IPS-18c (cell line): ENCODE data around the gene HMGN3.
A peak's percentile ranks its signal among the peaks of the same experiment; 100 is the strongest.

Experiments used
- H3K4me3 ChIP-seq: 2 replicates; pipeline ENCODE4 v1.7.0; 2013; ENCODE audit warnings: low read depth, mild to moderate bottlenecking, low read length, moderate library complexity; ENCODE audit not compliant: insufficient read depth
- H3K9me3 ChIP-seq: one replicate; pipeline ENCODE4 v1.6.1; 2013; ENCODE audit warnings: mild to moderate bottlenecking, low read length, moderate library complexity; ENCODE audit not compliant: control insufficient read depth, insufficient read depth

HMGN3 gene

DNA sequence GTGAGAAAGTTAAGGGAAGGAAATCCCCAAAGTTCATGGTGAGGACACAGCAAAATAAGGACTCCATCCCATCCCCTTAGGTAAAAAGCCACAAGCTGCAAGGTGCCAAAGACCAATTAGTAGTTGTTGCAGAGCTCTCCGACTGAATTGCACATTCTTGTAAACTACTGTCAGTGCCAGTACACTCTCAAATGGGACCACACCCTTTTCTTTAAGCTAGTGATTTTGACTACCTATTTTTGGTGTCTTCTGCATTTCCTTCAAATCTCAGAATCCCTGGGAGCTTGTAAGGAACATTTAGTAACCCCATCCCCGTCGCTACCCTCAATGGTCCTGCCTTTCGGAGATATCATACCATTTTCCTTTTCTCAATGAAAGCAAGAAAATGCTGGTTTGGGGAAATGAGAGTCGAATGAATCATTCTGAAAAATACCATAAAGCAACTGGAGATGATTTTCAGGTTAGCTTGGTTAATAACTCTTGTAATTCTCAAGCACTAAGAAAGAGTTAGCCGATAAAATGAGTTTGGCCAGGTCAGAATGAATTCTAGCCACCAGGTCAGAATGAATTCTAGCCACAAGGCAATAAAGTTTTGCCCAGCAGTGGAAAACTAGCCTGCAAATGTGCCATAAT is 5.2 kb upstream of the HMGN3 start:
- H3K9me3 ChIP-seq: no peaks in the 10 kb centered on the region
- H3K4me3 ChIP-seq: no peak overlapping the region

DNA sequence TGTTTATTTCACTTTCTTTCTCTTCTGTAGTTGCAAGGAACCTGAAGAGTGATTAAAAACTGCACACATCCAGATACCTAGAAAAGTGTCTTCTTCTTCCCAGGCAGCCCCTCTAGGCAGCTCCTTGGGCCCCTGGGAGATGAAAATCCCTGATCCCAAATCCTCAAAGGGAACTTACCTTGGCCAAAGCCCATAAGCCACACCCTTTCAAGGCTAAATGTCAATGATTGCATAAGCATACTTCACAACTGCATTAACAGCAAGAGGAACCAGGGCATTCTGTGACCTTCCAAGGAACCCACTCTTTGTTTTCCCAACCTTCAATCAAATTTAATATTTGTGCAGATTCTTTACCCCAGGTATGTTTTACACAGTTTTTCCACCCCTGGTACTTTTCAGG is 4.4 kb upstream of the HMGN3 start:
- Histone ChIP-seq H3K9me3 (no peaks in the 10 kb centered on the region), H3K4me3 (no peak overlapping the region)

DNA sequence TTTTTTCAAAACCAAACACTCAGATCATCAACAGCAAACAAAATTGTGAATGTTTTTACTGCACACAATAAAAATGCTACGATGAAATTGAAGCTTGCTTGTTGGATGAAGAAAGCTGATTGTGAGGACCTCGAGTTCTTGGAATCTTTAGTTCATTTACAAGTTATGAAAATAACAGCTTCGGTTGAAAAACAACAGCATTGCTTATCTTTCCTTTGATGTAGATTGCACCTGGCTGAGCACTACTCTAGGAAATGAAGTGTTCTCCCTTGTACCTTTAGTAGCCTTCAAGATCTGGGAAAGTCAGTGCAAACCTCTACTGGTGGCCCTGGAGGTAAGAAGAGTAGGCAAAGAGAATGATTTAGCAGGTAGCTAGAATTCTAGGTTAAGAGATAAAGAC is 2.2 kb upstream of the HMGN3 start:
- Histone ChIP-seq H3K9me3 (no peaks in the 10 kb centered on the region), H3K4me3 (no peak overlapping the region)

DNA sequence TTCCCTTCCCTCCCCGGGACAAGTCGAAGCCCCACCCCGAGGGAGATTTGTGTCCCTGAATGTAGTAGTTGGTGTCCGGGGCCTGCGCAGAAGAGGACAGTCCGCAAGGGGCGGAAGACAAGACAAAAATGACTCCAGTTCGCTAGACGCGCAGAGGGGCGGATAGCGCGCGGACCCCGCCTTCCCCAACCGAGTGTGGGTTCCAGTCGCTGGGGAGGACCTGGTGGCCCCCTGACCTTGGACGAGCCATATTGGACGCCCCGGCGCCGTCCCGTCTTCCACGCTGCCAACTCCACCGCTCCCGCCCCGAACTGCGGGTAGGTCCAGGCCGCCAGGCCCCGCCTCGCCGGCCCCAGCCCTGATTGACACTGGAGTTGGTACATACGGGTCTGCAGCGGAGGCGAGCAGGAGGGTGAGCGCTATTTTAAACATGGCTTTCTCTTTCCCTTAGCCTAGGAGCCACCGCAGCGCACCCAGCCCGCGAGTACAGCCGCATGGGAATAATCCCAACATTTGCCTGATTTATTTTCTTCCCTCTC is 802 bp downstream of the HMGN3 start:
- Histone ChIP-seq H3K9me3 (no peaks in the 10 kb centered on the region), H3K4me3 (peak overlapping the region; percentile 59)

DNA sequence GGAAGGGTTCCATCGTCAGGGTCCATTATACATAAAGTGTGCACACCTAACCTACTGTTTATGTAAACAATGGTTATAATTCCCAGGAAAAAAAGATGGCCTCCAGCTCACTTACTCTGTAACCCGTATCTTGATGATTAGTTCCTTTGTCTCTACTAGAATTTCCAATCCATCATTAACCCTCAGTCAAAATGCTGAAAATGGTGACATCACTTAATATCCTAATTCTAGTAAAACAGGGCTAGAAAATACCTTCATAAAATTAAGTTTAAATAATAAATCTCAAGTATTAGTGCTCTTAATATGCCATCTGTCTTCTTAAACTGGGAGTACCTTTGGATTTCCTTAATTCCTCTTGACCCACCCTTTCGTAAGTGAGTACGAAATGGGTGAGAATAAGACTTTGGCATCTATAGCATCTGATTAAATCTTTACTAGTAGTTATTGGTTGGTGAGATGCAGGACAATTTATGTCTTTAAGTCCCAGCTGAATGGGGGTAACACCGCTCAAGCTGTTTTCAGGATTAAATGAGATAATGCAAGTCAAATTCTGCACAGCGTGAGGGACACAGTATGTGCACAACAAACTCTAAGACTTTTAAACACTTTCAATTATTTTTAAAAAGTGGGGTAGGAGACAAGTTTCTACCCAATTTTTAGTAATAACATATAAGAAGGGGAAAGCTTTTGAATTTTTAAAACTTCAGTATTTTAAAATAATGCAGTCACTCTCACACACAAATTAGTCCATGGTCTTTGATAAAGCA is 1.6 kb downstream of the HMGN3 start:
- H3K9me3 ChIP-seq: no peaks in the 10 kb centered on the region

DNA sequence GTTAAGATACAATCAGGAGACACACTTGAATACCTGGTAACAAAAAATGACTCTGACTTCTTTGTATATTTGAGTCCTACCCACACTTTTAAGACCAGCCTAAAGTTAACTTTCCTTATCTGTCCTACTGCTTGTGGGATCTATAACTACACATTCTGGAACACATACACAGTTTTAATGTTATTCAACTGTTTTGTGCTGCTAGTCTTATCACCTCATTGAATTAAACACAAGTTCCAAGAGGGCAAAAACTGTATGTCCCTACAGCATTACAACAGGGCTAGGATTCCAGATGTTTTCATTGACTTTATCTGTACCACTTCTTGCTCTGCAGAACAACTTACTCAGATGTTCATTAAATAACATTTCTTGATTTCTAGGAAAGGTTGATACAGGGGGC is 2.8 kb downstream of the HMGN3 start:
- Histone ChIP-seq H3K9me3 (no peaks in the 10 kb centered on the region), H3K4me3 (no peak overlapping the region)

More for the DNA sequence above, 1.6 kb downstream of the HMGN3 start:
- H3K4me3 ChIP-seq: peak overlapping the region; percentile 59

DNA sequence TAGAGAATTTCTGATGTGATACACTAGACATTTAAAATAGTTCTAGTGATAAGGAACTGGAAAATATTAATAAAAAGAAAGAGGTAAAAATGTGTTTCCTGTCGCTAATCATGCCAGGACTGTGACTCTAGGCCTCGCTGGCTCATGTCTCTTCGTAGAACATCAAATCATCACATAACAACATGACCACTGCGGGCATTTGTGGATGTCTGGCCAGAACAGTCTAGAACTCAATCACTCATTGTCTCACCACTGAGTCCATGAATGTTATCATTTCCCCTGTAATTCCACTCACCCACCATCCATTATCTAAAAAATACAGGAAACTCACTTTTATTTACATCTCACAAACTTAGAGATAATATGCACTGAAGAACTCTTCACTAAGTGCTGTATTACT is 3.4 kb downstream of the HMGN3 start:
- no peak overlapping the region for H3K4me3 ChIP-seq

DNA sequence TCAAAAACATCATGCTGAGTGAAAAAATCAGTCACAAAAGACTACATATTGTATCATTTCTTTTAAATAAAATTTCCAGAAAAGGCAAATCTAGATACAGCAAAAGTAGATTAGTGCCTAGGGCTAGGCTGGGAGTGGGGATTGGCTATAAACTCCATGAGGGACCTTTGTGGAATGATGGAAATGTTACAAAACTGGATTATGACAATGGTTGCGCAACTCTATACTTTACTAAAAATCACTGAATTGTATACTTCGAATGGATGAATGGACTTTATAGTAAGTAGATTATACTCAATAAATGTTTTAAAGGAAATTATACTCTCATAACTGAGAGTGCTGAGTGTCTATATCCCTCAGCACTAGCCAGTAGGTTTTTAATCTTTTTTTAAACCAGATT is 4.3 kb downstream of the HMGN3 start:
- Histone ChIP-seq H3K4me3 (no peak overlapping the region), H3K9me3 (no peaks in the 10 kb centered on the region)

More for the DNA sequence above, 3.4 kb downstream of the HMGN3 start:
- H3K9me3 ChIP-seq: no peaks in the 10 kb centered on the region

DNA sequence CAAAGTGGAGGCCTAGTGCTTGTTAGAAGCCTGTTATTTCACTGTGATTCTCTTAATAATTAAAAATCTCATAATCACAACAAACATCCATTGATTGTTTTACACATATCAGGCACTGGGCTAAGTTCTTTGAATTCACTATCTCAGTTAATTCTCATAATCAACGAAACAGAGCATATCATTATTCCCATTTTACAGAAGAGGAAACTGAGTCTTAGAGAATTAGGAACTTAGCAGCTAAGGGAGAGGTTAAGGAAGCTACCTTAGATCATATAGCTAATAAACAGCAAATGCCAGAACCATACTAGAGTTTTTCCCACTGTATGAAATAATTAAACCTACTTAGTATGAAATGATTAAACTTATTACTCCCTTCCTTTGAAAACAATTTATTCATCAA is 7.0 kb downstream of the HMGN3 start:
- Histone ChIP-seq H3K4me3 (no peak overlapping the region), H3K9me3 (no peaks in the 10 kb centered on the region)

DNA sequence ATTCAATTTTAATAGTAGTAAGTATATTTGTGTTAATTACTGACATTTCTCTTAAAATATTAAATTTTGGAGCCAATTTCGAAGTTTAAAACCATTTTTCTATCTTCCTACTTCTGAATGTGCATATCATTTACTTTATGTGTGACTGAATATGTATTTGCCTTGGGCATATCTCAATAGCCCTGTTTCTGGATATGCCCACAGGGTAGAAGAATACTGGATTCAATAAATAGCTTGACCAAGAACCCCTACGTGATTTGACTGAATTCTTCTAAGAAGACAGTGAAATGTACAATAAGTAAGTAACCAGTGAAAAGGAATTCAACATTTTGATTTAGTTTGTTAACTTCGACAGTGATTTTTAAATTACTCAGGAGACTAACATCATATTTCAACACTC is 7.8 kb downstream of the HMGN3 start:
- Histone ChIP-seq H3K4me3 (no peak overlapping the region), H3K9me3 (no peaks in the 10 kb centered on the region)

DNA sequence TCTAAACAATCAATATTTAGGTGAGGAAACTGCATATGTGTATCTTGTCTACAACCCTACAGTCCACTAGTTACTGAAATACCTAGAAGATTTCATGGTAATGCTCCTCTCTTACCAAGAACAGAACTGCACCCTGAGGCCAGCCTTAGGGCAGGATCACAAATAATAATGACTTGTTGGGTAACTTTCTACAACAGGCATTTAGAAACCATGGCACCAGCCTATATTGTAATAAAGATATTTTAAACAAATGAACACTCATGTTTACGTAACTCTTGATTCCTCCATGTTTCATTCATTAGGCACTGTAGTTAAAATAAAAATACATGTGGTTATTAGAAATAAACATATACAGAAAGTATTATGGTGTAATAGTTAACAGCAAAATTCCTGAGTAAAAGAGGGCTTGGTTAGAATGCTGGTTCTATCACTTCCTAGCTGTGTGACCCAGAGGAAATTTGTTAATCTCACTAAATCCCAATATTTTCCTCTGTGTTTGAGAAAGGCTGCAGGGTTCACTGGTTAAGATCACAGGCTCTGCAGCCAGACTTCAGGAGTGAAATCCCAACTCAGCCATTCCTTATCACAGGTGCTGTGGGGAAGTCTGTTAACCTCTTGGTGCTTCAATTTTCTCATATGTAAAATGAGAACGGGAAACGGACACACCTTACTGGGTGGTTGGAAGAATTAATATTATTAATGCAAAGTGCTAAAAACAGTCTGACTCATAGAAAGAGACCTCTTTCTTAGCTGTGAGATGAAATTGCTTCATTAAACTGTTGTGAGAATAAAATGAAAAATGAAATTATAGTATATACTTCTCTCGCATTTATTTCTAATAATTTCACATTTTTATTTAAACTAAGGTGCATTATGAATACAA is 8.5 kb downstream of the HMGN3 start:
- Histone ChIP-seq H3K4me3 (no peak overlapping the region), H3K9me3 (no peaks in the 10 kb centered on the region)

DNA sequence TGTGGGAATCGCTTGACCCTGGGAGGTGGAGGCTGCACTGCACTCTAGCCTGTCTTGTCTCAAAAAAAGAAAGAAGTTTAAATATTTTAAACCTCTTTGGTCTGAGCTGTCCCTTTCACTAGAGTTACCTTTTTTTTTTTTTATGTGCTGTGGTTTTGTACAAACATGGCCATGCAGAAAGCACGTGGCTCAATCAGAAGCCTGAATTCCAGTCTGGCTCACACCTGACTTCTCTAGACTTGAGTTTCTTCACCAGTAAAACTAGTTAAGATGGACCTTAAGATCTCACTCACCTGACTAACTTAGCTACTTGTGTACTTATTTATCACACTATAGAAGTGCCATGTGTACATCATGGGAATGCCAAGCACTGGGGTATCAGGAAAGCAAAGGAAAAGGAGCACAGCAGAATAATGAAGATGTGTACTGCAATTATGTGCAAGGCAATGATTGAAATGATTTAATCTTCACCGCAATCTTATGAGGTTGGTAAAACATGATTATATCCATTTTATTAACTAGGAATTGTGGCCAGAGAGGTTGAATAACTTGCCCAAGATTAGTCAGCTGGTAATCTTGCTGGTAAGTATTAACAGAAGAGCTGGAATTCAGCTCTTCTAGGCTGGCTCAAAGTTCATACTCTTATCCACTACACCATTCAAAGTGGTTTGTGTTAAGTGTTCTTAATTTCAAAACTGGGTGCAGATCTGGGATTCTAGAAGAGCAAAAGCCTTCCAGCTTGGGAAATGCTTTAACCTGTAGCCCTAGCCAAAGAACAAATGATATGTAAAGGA is 10.7 kb downstream of the HMGN3 start:
- Histone ChIP-seq H3K9me3 (no peaks in the 10 kb centered on the region), H3K4me3 (no peak overlapping the region)

DNA sequence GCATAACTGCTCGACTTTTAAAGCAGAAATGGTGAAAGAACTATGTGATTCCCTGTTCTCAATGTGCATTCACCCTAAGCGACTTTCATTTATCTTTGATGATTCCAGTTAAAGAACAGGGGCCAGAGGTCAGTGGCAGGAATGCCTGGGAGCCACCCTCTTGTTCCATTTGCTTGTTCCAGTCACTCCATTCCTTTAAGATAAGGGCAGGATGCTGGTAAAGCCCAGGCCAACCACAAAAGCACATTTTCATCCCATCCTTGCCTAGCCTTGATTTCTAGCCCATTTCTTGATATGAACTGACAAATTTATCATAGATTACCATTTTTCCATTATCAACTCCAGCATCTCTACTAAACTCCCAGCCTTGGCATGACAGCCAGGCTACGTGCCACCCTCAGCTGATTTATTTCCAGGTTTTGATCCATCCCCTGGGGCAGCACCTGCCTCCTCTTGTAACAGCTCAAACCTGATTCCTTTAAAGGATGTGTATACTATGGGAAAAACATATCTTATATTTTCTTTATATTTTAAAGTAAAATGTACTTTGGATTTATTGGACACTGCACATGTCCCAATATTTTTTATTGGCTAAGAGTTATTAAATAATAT is 19.2 kb downstream of the HMGN3 start:
- no peak overlapping the region for H3K4me3 ChIP-seq

DNA sequence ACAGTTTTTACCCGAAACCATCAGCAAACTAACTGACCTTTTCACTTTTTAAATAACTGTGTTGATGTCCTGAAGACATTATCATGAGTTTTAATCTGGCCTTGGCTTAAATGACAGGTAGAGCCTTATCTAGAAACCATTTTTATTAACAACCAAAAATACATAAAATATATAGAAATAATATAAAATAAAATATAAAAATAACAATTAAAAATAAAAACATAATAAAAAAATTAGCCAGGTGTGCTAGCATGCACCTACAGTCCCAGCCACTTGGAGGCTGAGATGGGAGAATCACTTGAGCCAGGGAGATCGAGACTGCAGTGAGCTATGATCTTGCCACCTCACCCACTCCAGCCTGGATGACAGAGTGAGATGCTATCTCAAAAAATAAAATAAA is 21.6 kb downstream of the HMGN3 start:
- H3K4me3 ChIP-seq: no peak overlapping the region
- H3K9me3 ChIP-seq: no peaks in the 10 kb centered on the region

More for the DNA sequence above, 19.2 kb downstream of the HMGN3 start:
- no peaks in the 10 kb centered on the region for H3K9me3 ChIP-seq

DNA sequence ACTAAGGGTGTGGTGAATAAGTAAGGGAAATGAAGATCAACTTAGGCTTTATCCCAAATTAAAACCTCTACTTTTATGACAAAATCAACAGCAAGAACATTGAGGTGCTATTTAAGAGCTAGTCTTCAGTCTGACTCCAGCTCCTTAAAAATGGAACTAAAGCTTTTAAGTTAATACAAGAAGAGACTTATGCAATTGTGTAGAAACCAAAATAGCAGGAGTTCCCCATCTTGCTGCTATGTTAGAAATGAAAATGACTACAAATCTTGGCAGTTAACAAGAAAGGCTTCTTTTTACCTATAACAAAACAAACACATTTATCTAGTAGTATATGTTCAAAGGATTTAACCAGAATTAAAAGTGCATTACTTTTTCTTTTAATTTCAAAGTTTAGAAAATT is 25.7 kb downstream of the HMGN3 start:
- no peak overlapping the region for H3K4me3 ChIP-seq

DNA sequence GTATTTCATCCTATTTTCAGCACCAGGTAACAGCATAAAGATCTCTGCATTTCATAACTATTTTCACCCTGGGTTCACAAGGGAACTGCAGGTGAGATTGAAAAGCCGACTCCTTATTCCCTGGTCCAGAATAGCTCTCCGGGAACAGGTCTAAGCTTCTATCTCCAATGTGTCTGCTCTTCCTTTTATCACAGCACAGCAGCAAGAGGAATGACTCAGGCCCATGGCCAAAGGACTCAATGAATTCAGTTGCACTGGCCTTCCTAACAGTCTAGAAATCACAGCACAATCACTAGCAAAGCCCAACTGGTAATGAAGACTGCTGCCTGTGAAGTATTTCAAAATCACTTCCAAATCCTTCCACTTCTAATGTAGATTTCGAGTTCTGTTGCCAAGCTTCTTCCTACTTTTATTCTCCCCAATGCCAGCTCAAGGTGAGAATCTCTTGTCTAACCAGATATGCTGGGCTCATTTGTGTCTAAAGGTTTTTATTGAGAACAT is 30.7 kb downstream of the HMGN3 start:
- no peak overlapping the region for H3K4me3 ChIP-seq
- no peaks in the 10 kb centered on the region for H3K9me3 ChIP-seq

More for the DNA sequence above, 25.7 kb downstream of the HMGN3 start:
- no peaks in the 10 kb centered on the region for H3K9me3 ChIP-seq
